ENCODE data around the gene INTS11.

Gene INTS11

DNA sequence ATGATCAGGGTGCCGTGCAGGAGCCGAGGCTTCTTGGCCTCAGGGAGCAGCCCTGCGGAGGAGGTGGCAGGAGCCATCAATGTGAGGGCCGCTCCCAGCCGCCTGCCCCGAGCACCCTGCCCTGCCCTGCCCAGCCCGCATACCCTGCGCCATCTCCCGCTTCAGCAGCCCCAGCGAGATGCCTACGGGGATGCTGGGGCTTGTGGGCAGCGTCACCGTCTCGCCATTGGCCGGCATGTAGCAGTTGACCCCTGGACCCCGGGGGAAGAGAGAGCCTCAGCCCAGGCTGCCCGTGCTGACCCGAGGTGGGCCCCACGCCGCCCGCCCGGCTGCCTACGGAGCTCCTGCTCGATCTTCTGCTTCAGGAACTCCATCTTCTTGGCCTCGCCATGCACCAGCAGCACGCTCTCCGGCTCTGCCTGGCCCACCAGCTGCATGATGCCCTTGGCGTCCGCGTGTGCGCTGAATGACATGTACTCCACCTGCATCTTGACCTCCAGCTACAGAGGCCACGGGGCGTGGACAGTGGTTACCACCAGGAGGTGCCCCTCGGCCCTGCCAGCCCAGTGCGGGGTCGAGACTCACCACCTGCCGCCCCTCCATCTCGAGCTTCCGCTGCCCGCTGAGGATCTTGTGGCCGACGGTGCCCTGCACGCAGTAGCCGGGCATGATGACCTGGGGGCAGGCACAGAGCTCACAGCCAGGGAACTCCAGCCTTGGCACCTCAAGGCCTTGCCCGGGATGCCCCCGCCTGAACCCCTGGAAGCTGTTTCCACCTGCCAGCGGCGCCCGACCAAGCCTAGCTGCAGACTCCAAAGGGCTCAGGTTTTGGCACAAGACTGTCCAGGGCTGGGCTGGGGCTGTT lies 11.8 kb downstream of the INTS11 start:
- no peak for DNase-seq (ENCODE audit: low read depth in 2 of 2)

DNA sequence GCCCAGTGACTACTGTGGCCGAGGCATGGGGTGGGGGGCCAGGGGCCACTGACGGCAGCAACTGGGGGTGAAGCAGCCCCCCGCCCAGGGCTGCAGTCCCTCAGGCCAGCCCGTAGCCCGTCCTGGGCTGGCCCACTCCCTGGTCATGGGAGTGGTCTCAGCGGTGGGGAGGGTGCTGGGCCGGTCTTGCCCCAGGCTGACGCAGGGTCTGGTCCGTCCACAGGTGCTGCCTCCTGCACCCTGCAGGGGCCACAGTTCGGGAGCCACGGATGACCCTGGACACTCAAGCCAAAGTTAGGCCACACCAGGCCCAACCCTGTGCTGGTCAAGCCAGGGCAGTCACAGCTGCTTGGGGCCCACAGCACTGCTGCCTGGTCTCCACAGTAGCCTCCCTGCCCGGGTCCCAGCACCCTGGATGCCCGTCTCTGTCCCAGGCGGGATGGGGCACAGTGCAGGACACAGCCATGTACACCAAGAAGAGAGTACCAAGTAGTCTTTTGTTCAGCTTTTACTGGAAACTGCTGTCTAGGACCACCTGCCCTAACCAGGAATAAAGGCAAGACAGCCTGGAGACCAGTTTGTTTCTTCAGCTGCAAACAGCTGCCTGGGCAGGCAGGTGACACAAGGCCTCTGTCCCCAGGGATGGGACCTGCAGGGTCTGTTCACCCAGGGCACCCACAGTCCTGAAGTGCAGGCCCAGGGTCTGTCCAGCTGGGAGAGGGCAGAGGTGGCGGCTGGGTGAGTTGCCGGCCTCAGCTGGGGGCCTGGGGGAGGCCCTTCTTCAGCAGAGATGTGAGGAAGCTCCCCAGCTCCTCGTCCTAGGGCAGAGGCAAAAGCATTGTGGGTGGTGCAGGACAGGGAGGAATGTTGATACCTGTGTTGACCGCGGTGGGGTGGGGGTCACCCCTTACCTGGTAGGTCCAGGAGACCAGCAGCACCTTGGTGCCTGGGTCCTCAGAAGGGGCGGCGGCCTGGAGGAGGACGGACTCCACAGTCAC lies 13.1 kb downstream of the INTS11 start:
- no peak for DNase-seq (ENCODE audit: low read depth in 2 of 2)

DNA sequence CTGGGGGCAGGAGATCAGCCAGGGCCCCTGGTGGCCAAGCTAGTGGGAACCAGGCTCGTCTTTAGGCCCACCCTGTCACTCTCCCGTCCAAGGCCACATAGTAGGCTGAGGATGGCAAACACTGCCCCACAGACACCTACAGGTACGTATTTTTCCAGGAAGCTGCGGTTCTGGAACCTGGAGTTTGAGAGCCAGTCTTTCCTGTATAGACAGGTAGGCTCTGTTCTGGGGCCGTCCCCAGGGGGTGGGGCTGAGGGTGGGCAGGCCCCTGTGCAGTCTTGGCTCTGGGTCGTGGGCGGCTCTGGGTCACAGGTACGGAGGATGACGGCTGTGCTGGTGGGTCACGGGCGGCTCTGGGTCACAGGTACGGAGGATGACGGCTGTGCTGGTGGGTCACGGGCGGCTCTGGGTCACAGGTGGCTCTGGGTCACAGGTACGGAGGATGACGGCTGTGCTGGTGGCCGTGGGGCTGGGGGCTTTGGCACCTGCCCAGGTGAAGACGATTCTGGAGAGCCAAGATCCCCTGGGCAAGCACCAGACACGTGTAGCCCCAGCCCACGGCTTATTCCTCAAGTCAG lies 13.9 kb downstream of the INTS11 start:
- no peak for DNase-seq (ENCODE audit: low read depth in 2 of 2)

DNA sequence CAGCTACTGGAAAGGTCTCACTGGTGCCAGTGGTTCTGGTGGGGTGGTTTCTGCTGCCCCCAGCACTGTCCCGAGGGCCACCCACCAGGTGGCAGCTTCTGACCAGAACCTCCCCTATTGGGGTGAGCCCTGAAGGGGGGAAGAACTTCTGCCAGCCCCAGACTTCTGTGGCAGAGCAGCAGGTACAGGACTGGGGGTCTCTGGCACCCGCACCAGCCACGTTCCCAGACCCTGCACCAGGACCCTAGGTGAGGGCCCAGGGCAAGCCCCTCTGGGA lies 14.4 kb downstream of the INTS11 start:
- DNase-seq (ENCODE audit: low read depth in 2 of 2), result no peak

DNA sequence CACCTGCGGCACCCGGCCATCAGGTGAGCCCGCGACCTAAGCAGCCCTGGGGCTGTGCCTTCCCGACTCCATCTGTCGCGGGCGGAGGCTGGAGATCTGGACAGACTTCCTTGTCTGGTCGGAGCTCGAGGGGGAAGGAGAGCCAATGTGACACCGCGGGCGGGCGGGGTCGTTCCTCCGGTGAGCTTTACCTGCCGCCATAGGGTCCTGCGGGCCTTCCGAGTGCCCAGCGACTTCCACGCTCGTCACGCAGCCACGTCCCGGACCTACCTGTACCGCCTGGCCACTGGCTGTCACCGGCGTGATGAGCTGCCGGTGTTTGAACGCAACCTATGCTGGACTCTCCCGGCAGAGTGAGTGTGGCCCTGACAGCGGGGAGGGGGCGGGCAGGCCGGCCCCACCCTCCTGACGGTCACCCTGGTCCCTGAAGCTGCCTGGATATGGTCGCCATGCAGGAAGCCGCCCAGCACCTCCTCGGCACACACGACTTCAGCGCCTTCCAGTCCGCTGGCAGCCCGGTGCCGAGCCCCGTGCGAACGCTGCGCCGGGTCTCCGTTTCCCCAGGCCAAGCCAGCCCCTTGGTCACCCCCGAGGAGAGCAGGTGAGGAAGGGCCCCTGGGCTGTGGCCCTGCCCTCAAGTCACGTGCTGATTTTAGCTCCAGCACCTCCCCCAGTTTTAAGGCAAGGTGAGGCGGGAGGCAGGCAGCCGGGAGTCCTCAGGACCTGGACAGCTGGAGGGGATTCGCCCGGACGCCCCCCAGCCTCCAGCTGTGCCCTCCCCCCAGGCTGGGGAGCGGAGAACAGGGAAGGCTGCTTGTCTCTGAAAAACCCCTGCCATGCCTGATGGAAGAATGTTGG lies 15.0 kb downstream of the INTS11 start:
- no peak for DNase-seq (ENCODE audit: low read depth in 2 of 2)

DNA sequence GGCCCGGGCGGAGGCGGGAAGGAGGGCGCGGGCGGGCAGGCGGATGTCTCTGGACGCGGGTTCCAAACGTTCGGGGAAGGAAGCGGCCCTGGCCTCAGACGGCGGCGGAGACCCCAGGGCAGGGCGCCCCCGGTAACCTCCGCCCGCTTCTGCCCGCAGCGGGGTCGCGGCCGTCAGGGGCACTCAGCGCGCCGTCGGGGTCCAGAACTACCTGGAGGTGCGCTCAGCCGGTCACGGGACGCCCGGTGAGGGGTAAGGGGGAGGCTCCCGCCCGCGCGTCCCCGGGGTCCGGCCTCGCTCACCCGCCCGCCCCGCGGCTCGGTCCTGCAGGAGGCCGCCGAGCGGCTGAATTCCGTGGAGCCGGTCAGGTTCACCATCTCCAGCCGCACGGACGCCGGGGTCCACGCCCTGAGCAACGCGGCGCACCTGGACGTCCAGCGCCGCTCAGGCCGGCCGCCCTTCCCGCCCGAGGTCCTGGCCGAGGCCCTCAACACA lies 15.7 kb downstream of the INTS11 start:
- no peak for DNase-seq (ENCODE audit: low read depth in 2 of 2)

DNA sequence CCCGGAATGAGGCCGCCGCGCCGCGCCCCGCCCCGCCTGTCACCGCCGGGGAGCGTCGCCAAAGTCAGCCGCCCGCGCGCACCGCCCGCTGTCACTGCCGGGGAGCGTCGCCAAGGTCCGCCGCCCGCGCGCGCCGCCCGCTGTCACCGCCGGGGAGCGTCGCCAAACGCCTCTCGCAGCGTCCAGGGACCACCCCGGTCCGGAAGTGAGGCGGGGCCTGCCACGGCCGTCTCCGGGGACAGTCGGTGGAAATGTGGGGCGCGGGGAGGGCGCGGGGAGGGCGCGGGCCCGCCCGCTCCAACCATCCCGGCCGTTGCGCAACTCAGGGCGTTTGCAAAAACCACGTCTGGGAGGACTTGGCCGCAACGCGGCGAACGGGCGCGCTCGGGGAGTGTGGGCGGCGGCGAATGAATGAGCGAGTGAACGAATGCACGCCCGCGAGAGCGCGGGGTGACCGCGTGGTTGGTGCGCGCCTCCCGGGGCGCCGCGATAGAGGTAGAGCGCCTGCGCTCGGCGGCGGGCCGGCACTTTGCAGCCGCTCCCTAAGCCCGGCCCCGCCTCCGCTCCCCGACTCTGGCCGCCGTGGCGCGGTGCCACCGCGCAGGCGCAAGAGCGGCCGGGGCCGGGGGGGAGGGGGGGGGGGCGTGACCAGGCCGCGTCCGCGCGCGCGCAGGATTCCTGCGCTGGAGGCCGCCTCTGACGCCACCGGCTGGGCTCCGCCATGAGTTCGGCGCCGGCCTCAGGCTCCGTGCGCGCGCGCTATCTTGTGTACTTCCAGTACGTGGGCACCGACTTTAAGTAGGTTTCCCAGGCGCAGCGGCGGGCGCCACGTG lies 16.3 kb downstream of the INTS11 start, which contains the start of the genes ACAP3 and PUSL1:
ACAP3 (minus strand) TSS at position 8 of the 833 bp plus-strand sequence. CDS start 115 bp downstream, outside the sequence.
PUSL1 (plus strand) TSS at position 675 of the 833 bp plus-strand sequence; CDS start at position 722, 47 bp downstream.
- peak; percentile 73 to 86 for DNase-seq (ENCODE audit: low read depth in 2 of 2)

DNA sequence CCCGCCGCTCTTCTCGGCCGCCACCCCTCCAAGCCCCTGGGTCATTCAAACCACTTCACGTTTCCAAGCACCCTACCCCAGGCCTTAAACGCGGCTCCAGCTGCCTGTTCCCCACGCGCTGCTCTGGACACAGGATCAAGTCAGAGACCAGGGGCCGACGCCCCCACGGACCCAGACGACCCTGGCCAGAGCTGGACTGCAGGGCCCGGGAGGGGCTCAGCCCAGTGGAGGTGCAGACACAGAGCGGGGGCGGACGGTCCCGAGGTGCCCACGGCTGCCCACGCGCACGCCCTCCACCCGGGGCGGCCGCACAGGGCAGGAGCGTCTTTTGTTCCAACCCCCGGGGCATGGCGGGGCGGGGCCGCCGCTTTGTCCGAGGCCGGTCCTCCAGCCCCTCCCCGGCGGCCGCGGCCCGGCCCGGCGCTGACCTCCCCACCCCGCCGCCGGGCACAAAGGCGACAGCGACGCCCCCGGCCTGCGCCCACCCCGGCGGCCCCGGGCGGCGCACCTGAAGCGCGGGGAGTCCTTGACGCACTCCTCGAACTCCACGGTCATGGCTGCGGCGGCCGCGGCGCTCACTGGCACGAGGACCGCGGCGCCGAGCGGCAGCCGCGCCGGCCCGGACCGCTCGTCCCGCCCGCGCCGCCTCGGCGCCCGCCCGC lies 17.1 kb downstream of the INTS11 start:
- DNase-seq (ENCODE audit: low read depth in 2 of 2), result peak in 1 of 2 donors; percentile 27

DNA sequence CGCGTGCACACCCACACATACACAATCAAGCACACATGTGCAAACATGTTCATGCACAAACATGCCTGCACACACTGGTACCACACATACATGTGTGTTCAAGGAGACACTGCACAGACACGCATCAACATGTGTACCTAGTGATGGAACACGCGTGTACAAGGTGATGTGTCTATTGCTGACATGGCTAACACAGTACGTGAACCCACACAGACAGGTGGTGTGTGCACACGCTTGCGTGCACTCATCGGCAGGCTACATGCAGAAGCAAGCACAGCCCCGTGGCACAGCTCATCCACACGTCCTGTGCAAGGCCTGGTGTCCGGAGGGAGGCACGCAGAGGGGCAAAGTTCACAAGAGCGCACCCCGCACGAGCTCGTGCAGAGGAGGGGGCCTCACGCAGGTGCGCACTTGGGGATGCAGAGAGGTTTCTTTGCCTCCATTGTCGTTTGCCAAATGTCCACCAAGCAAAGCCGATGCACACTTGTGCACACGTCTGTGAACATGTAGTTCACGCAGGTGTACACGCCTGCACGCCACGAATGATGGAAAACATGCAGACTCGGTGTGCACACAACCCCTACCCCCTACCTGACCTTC lies 17.7 kb downstream of the INTS11 start:
- DNase-seq (ENCODE audit: low read depth in 2 of 2), result no peak

DNA sequence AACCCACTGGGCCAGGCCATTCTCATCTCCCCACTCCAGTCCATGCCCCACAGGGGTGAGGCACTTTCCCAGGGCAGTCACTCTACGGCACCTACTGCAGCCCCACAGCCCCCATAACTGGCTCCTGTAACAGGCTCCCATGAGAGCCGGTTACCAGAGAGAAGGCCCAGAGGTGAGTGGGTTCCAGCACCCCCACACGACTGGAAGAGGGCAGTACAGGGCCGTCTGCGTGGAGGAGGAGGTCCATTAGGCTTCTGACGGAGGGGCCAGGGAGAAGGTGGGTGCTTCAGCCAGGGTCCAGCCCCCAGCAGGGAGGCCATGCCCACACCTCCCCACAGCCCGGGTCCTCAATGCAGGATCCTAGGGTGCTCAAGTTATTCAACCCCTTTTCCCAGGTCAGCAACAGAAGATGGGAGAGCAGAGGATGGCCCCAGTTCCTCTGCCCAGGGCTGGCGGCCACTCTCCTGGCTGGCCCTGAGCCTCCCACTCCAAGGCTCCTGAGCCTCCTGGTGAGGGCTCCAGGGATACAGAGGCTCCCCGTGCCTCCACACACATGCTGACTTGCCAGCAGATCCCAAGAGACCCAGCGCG lies 18.3 kb downstream of the INTS11 start:
- DNase-seq (ENCODE audit: low read depth in 2 of 2), result no peak

DNA sequence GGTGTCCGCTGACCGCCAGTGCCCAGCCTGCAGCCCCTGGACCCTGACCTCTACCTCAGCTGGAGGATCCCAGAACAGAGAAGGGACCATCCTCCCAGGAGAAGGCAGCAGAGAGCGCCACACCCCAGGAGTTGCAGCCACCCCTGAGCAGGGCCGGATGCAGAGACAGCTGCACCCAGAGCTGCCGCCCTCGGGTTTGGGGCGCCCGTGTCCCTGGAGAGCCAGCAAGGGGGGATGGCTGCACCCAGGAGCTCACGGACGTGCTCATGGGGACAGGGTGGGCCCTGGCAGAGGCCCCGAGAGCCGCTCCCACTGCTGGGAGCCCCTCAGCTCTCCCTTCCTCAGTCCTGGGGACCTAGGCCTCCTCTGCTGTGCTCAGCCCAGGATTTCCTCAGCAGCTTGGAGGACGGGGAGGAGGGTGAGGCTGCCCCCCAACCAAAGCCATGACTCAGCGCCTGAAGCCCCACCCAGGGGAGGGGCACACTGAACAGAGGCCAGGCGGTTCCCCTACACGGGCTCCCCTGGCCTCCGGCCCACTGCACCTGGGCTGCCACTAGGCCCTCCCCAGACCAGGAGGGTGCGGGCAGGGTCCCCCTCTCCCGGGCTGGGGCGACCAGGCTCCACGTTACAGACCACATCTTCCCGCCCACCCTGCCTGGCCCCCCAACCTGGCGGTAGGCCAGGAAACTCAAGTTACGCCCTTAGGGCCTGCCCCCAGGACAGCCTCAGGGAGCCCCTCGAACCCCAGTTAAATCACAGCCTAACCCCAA lies 19.0 kb downstream of the INTS11 start:
- DNase-seq (ENCODE audit: low read depth in 2 of 2), result peak; percentile 54 to 75

DNA sequence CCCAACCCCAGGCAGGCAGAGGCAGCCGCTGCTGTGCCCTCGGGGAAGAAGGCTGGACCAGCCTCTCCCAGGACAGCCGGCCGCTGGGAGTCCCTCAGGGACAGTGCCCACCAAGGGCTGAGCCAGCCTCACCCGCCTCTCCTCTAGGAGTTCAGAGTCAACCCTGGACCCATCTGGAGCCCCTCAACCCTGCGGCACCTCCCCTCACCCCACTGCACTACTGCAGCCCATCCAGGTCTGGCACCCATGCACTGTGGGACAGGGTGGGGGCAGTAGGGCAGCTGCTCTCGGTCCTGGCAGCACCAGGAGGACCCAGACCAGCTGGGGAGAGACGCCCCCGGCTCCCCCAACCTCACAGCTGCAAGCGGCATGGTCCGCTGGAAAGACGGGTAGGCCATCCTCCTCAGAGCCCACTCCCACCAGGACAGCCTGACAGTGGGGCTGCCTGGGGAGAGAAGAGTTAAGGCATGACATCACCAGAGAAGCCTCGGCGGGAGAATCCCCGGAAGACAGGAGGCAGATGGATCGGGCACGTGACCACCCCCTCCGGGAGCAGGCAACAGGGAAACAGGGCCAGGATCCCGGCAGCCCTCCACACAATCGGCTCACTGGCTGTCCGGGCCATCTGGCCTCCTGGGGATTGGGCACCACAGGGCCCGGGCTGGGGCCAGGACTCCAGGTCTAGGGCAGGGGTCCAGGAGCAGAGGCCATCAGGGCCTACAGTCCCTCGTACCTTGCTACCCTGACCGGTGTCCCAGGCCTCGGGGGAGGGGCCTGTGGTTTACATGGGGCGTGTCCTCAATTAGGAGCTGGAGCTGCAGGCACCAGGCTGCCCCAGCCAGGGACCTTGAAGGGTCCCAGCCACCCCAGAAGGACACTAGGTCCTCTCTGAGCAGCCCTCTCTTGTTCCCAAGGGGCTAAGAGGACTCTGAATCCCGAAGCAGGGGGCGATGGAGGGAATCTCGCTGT lies 19.8 kb downstream of the INTS11 start:
- no peak for DNase-seq (ENCODE audit: low read depth in 2 of 2)

DNA sequence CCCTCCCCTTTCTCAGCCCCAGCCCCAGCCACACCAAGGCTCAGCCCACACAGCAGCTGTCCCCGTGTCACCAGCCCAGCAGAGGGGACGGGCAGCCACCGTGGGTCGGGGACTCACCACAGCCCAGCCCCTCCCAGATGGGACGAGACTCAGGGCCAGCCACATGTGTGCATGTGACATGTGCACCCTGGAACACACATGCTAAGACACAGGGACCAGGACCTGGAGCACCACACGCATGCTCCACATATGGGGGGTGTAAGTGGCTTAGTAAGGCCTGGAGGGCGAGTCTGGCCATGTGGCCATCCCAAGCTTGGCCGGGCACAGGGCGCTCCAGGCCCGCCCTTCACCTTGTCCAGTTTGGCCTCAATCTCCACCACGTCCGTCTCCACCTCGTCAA lies 20.7 kb downstream of the INTS11 start:
- DNase-seq (ENCODE audit: low read depth in 2 of 2), result no peak

DNA sequence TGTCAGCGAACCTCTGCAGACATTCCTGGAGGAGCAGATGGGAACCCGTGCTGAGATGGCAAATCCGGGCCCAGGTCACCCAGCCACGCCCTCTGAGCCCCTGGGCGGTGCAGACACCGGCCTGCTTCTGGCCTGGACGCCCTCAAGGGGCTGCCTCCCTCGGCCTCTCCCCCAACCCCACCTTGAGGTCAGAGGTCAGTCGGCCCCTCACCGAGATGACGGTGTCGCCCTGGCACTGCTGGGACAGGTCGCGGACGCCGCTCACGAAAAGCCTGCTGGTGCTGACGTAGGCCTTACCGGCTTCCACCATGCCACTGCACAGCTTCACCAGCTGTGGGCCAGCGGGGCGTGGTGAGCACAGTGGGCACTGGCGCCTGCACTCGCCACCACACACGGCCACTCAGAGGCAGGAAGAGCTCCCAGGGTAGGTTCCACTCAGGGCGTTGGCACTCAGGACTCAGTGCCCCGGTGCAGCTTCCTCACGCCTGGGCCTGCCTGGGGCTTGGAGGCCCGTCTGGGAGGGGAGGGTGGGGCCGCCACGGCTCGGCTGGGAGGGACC lies 21.4 kb downstream of the INTS11 start:
- DNase-seq (ENCODE audit: low read depth in 2 of 2), result no peak

DNA sequence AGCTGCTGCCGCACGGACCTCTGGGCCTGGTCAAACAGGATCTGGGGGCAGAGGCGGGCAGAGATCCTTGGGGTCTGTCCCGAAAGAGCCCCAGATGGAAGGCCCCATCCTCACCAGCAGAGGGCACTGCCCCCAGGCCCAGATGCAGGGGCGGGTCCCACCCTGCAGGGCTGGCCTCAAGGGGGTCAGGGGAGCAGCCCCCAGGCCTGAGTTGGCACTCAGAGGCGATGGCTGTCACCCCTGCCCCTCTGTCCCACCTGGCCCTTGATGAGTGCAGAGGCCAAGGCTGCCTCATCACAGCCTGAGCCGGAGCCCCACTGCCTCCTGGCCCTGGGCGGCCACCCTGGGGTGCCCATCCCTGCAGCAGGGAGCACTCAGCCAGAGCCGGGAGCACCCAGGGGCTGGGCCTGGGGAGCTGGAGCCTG lies 22.4 kb downstream of the INTS11 start:
- no peak for DNase-seq (ENCODE audit: low read depth in 2 of 2)

DNA sequence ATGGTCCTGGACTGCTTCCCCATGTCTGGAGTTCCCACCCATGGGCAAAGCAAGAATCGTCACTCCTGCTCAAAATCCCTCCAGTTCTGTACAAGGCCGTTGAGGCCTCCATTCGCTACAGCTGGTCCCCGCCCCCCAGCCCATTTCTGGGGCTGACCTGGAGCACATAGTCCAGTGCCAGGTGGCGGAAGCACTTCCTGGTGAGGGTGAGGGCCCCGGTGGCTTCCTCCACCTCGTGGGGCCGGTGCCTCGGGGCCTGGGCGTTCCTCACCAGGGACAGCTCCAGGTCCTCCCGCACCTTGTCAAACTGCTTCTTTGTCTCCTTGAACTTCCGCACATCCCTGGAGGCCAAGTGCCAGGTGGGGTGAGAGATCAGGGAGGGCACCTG lies 24.1 kb downstream of the INTS11 start:
- DNase-seq (ENCODE audit: low read depth in 2 of 2), result no peak
